K562 (cell line): ENCODE data around the gene FAM136A. TPM values are rescaled to one million over a fixed set of nuclear protein-coding genes. Genes with fewer than 3 reads are reported as not detected.

Experiments used
- ATAC-seq: fragments of 200-7000 bp; cut with Tn5 transposase; 3 replicates; pipeline ENCODE4 v1.9.1; 2020; ENCODE audit warnings: moderate library complexity
- BruUV-seq: library from RNA; stranded (reverse); fragments of 400-500 nt; replicated peaks from 2 replicates; lab custom pipeline; 2021; lab: Mats Ljungman, UMichigan
- CTCF ChIA-PET: fragments of 300-600 bp; formaldehyde crosslinking; extraction: SDS; loops from one replicate; lab custom pipeline; 2021; ENCODE audit warnings: low intra/inter-chr PET ratio; lab: Yijun Ruan, JAX
- POLR2A ChIA-PET: fragments of 300-600, 350-650 bp; sonication (Branson Sonifier 250); formaldehyde crosslinking; extraction: SDS; loops from one replicate; lab custom pipeline; 2021; ENCODE audit warnings: antibody characterized with exemption, inconsistent platforms; lab: Yijun Ruan, JAX
- DNase-seq, 4 experiments: peaks; one replicate each; pipeline versions ENCODE4 v3.0.0 to v3.0.0-alpha.2; 2011 to 2018; ENCODE audit warnings: low spot score in 3 of 4, mixed read lengths in 3 of 4; ENCODE audit errors: extremely low read depth in 1 of 4
- FAIRE-seq: peaks from 2 replicates; lab custom pipeline; 2011; peaks lifted over from hg19 to GRCh38; lab: Jason Lieb, UNC
- H2AFZ ChIP-seq: 2 replicates; pipeline ENCODE4 v1.6.0; 2011; ENCODE audit warnings: low read depth, low read length, control low read depth, inconsistent platforms
- H3K27ac ChIP-seq: fragments of 200-600 bp; 3 replicates; pipeline ENCODE4 v1.8.0; 2011; ENCODE audit warnings: low read depth, mild to moderate bottlenecking, control low read depth, inconsistent platforms, low read length, moderate library complexity, mixed read lengths; ENCODE audit errors: extremely low read depth
- H3K27me3 ChIP-seq, 2 experiments: fragments of 300-600 bp in 1 of 2; 2 replicates in 1 of 2; 3 replicates in 1 of 2; pipeline versions ENCODE4 v1.6.0 to v1.8.0; 2011; ENCODE audit warnings: inconsistent platforms in 2 of 2, low read length in 2 of 2, mild to moderate bottlenecking in 1 of 2, mixed read lengths in 1 of 2, moderate library complexity in 1 of 2; ENCODE audit not compliant: control insufficient read depth in 2 of 2, insufficient read depth in 2 of 2
- H3K36me3 ChIP-seq: fragments of 300-600 bp; 3 replicates; pipeline ENCODE4 v1.8.0; 2011; ENCODE audit warnings: mild to moderate bottlenecking, low read length, inconsistent platforms; ENCODE audit not compliant: control insufficient read depth, insufficient read depth
- H3K4me1 ChIP-seq, 2 experiments: fragments of 200-600 bp in 1 of 2; replicated peaks in 1 of 2; 2 replicates in 1 of 2; 3 replicates in 1 of 2; pipeline versions ENCODE4 v1.5.1 to v1.8.0; 2011; ENCODE audit warnings: inconsistent platforms in 2 of 2, low read length in 2 of 2, mild to moderate bottlenecking in 1 of 2, mixed read lengths in 1 of 2, moderate library complexity in 1 of 2; ENCODE audit not compliant: control insufficient read depth in 2 of 2, insufficient read depth in 2 of 2
- H3K4me2 ChIP-seq: 2 replicates; pipeline ENCODE4 v1.6.1; 2011; ENCODE audit warnings: low read length, control low read depth, inconsistent platforms, mixed read lengths; ENCODE audit not compliant: insufficient read depth
- H3K4me3 ChIP-seq: fragments of 200-600 bp; sonication (generic), shearing (Covaris generic); 2 replicates; pipeline ENCODE4 v1.5.1; 2016; ENCODE audit warnings: control low read depth, inconsistent platforms
- H3K79me2 ChIP-seq: fragments of 200-600 bp; 3 replicates; pipeline ENCODE4 v1.8.0; 2011; ENCODE audit warnings: low read length, inconsistent platforms; ENCODE audit not compliant: control insufficient read depth, insufficient read depth
- H3K9ac ChIP-seq, 2 experiments: 2 replicates each; pipeline versions ENCODE4 v1.6.0 to v1.6.1; 2011; ENCODE audit warnings: low read depth in 2 of 2, low read length in 2 of 2, control low read depth in 1 of 2, inconsistent platforms in 1 of 2, mild to moderate bottlenecking in 1 of 2, mixed read lengths in 1 of 2; ENCODE audit not compliant: insufficient read depth in 1 of 2
- H3K9me1 ChIP-seq: one replicate; pipeline ENCODE4 v1.6.0; 2011; ENCODE audit warnings: inconsistent platforms, mild to moderate bottlenecking, low read length, moderate library complexity; ENCODE audit not compliant: control insufficient read depth, insufficient read depth
- H3K9me3 ChIP-seq: replicated peaks from 2 replicates; pipeline ENCODE4 v1.5.1; 2011; ENCODE audit warnings: low read depth, low read length, inconsistent platforms; ENCODE audit not compliant: control insufficient read depth, insufficient read depth
- H4K20me1 ChIP-seq: replicated peaks from 2 replicates; pipeline ENCODE4 v1.6.1; 2011; ENCODE audit warnings: low read length, inconsistent platforms, mixed read lengths; ENCODE audit not compliant: control insufficient read depth, insufficient read depth
- DACH1 ChIP-seq: fragments of 450-650 bp; IDR thresholded peaks from 2 replicates; pipeline ENCODE4 v1.6.1; 2018; ENCODE audit not compliant: partially characterized antibody
- GMEB1 ChIP-seq: fragments of 250-450 bp; sonication (Bioruptor Pico); IDR thresholded peaks from 2 replicates; pipeline ENCODE4 v1.4.0; 2020; ENCODE audit warnings: mild to moderate bottlenecking
- NFE2L1 ChIP-seq: fragments of 450-650 bp; IDR thresholded peaks from 2 replicates; pipeline ENCODE4 v1.6.1; 2016; ENCODE audit warnings: missing genetic modification characterization, low read depth, mild to moderate bottlenecking, missing compliant biosample characterization, moderate library complexity, borderline replicate concordance
- ZNF175 ChIP-seq: fragments of 200-800 bp; sonication (Bioruptor generic); IDR thresholded peaks from 2 replicates; pipeline ENCODE4 v1.6.1; 2016; ENCODE audit warnings: low read depth, mild to moderate bottlenecking, missing genetic modification characterization, missing compliant biosample characterization
- WGBS: fragments of 100-300 bp; shearing (Covaris generic); methylation state at CpG from one replicate; pipeline ENCODE4 v1.1.6; 2016; ENCODE audit warnings: low coverage, mixed read lengths; ENCODE audit not compliant: insufficient coverage; ENCODE audit errors: missing lambda C conversion rate; 5-methylcytosine and 5-hydroxymethylcytosine counted together
- in situ Hi-C: fragments of 300-500 bp; cut with MboI; formaldehyde crosslinking; loops from 4 replicates; pipeline ENCODE4 v1.15.0; 2018; ENCODE audit warnings: inconsistent platforms, mixed read lengths
- intact Hi-C: fragments of 100-400 bp; cut with micrococcal nuclease; formaldehyde crosslinking; loops from 2 replicates; pipeline ENCODE4 v1.14.2; 2022
- polyA plus RNA-seq, 8 experiments: library from polyadenylated mRNA; depleted of rRNA in 4 of 8; stranded (reverse) in 5 of 8; unstranded in 3 of 8; fragments of >200 nt; fragmentation: Nextera tagmentation in 2 of 8; fragmentation: Illumina TruSeq in 1 of 8; extraction: Ambion mirVana in 2 of 8; extraction: Trizol in 1 of 8; gene quantifications; 2 replicates each; pipeline versions ENCODE4 v1.2.1 to v1.2.3, GENCODE V29; 2011 to 2014; ENCODE audit warnings: inconsistent platforms in 1 of 8, missing spikeins in 1 of 8
- total RNA-seq, 7 experiments: library from RNA; depleted of rRNA in 6 of 7; stranded (reverse); fragments of >200 nt in 6 of 7; fragmentation: Illumina TruSeq in 2 of 7; extraction: Trizol in 2 of 7; gene quantifications; 2 replicates each; pipeline versions ENCODE4 v1.2.1 to v1.2.3, GENCODE V29; 2011 to 2021; ENCODE audit warnings: low replicate concordance in 1 of 7

FAM136A gene
- total and polyA plus RNA-seq, 9 of the 15 experiments (the other 6 are each of a cell fraction or from before 2014, with no cell fraction given): 89.0 to 151 (median 104) TPM

GRCh38 chr2:70344195-70344594 is 42.3 kb upstream of the FAM136A start:
- no TSS peak for BruUV-seq
- ATAC-seq: no peak
- no peak overlapping the region for H3K27ac ChIP-seq

More at GRCh38 chr2:70344195-70344594, 42.3 kb upstream of the FAM136A start:
- in situ Hi-C loops: loop anchor here (5.0 kb wide), 1 partner anchor 293 kb away; no protein-coding TSS in a partner anchor
- Histone ChIP-seq H3K9me1 (no peaks in the 10 kb centered on the region), H2AFZ (no peak overlapping the region), H4K20me1 (peaks cover 7% of the 10 kb centered on the region), H3K9me3 (no peaks in the 10 kb centered on the region), H3K36me3 (no peaks in the 10 kb centered on the region), H3K4me2 (no peak overlapping the region), H3K4me1 (no peaks in the 10 kb centered on the region), H3K4me3 (no peak overlapping the region), H3K27me3 (peaks cover 0 to 11% of the 10 kb centered on the region in 2 experiments; a peak in 3 of 5 replicates), H3K9ac (no peak overlapping the region), H3K79me2 (no peaks in the 10 kb centered on the region)
- ChIA-PET POLR2A (interaction anchor here (1.6 kb wide), 1 partner anchor 9 kb away, joined by 6 read pairs; no protein-coding TSS in a partner anchor), CTCF (no interaction called here)
- FAIRE-seq (no peak), DNase-seq (no peak)
- WGBS: 0% methylated on average over 1 of the region's 1 CpG
- intact Hi-C loops: loop anchor here (10.0 kb wide), 2 partner anchors 271 to 441 kb away; no protein-coding TSS in a partner anchor
- no peak for TF ChIP-seq GMEB1 (CRISPR knock-in tag)
- TF ChIP-seq ZNF175 (CRISPR knock-in tag): no peak
- no peak for TF ChIP-seq NFE2L1 (tag)
- TF ChIP-seq DACH1: no peak
